PFSK-1 (cell line): ENCODE data around the gene MICOS13.

ENCODE experiments used
- POLR2AphosphoS5 ChIP-seq: IDR thresholded peaks from 2 replicates; pipeline ENCODE4 v1.6.1; 2012; ENCODE audit warnings: low read depth, mild to moderate bottlenecking, control low read depth, low read length, moderate library complexity
- REST ChIP-seq, 2 experiments: IDR thresholded peaks; 2 replicates each; pipeline versions ENCODE4 v1.6.1 to v1.8.0; 2011 to 2012; ENCODE audit warnings: low read depth in 2 of 2, low read length in 2 of 2, control low read depth in 1 of 2, inconsistent platforms in 1 of 2, mild to moderate bottlenecking in 1 of 2, moderate library complexity in 1 of 2; ENCODE audit not compliant: insufficient read depth in 1 of 2
- SIN3A ChIP-seq: IDR thresholded peaks from 2 replicates; pipeline ENCODE4 v1.6.1; 2012; ENCODE audit warnings: mild to moderate bottlenecking, low read length, moderate library complexity, borderline replicate concordance; ENCODE audit not compliant: insufficient read depth
- TAF1 ChIP-seq: IDR thresholded peaks from 2 replicates; pipeline ENCODE4 v1.6.1; 2012; ENCODE audit warnings: low read length, control low read depth, borderline replicate concordance; ENCODE audit not compliant: insufficient read depth

GRCh38 chr19:5655412-5655811, 24.9 kb downstream of the MICOS13 start:
- TF ChIP-seq REST (IDR thresholded peaks at IDR 0.05; ENCODE audit: insufficient read depth in 1 of 2, low read depth in 2 of 2, low read length in 2 of 2) (no peak), POLR2AphosphoS5 (no peak), SIN3A (no peak), TAF1 (no peak)
